GM12891 (cell line): Measurements from ENCODE around the gene RNF213.
"Not testable (repeated sequence)": the region's sequence is repeated elsewhere in the genome, so short reads cannot be mapped to it uniquely, and the experiment has no call there.

Source experiments
- DNase-seq: peaks from one replicate; pipeline ENCODE4 v3.0.0; 2011; ENCODE audit warnings: low spot score; ENCODE audit not compliant: insufficient read length
- FAIRE-seq: peaks from 2 replicates; lab custom pipeline; 2011; peaks lifted over from hg19 to GRCh38; lab: Jason Lieb, UNC
- PAX5 ChIP-seq: IDR thresholded peaks from 2 replicates; pipeline ENCODE4 v1.6.1; 2011; ENCODE audit warnings: low read length, moderate library complexity, mild to moderate bottlenecking; ENCODE audit not compliant: insufficient read depth, severe bottlenecking
- POLR2A ChIP-seq: IDR thresholded peaks from 2 replicates; pipeline ENCODE4 v1.6.1; 2011; ENCODE audit warnings: low read depth, low read length, control low read depth
- POLR2AphosphoS5 ChIP-seq: IDR thresholded peaks from 2 replicates; pipeline ENCODE4 v1.6.1; 2011; ENCODE audit warnings: low read depth, low read length, control low read depth
- POU2F2 ChIP-seq: IDR thresholded peaks from 2 replicates; pipeline ENCODE4 v1.6.1; 2011; ENCODE audit warnings: low read depth, mild to moderate bottlenecking, control low read depth, low read length, moderate library complexity
- SPI1 ChIP-seq: IDR thresholded peaks from 2 replicates; pipeline ENCODE4 v1.6.1; 2011; ENCODE audit warnings: low read depth, low read length, control low read depth
- TAF1 ChIP-seq: IDR thresholded peaks from 2 replicates; pipeline ENCODE4 v1.6.1; 2011; ENCODE audit warnings: low read depth, low read length, control low read depth

Gene RNF213

GRCh38 chr17:80396157-80397033 is 135.7 kb downstream of the RNF213 start:
- DNase-seq (no peak), FAIRE-seq (no peak)
- TF ChIP-seq SPI1 (no peak), PAX5 (no peak), POLR2AphosphoS5 (no peak), TAF1 (no peak)

GRCh38 chr17:80397034-80397387 is 136.4 kb downstream of the RNF213 start:
- no peak for DNase-seq
- FAIRE-seq = no peak
- TF ChIP-seq PAX5 (no peak), POLR2AphosphoS5 (peak; percentile 35; the same call in 1 of the 2 replicates)

- no peak for TF ChIP-seq PAX5
- TF ChIP-seq POLR2A = no peak
- no peak for TF ChIP-seq TAF1
- no peak for TF ChIP-seq POLR2AphosphoS5
- no peak for TF ChIP-seq POU2F2
- TF ChIP-seq SPI1 = no peak
- no peak for DNase-seq
- no peak for FAIRE-seq
Measured at GRCh38 chr17:80397686-80398085, 137.0 kb downstream of the RNF213 start.

GRCh38 chr17:80401086-80401485 is 140.4 kb downstream of the RNF213 start:
- not testable (repeated sequence) for FAIRE-seq, DNase-seq

- not testable (repeated sequence) for FAIRE-seq
Measured at GRCh38 chr17:80402102-80402501, 141.4 kb downstream of the RNF213 start.

GRCh38 chr17:80402959-80403358 is 142.3 kb downstream of the RNF213 start:
- TF ChIP-seq POLR2A (no peak), POU2F2 (no peak)
- no peak for FAIRE-seq
- DNase-seq = no peak

More at GRCh38 chr17:80402102-80402501, 141.4 kb downstream of the RNF213 start:
- not testable (repeated sequence) for DNase-seq

- TF ChIP-seq TAF1 (no peak), SPI1 (no peak), POLR2A (no peak), POLR2AphosphoS5 (no peak), POU2F2 (no peak), PAX5 (no peak)
- no peak for FAIRE-seq
- no peak for DNase-seq
Measured at GRCh38 chr17:80406146-80406545, 145.5 kb downstream of the RNF213 start.

- not testable (repeated sequence) for FAIRE-seq, DNase-seq
Measured at GRCh38 chr17:80407917-80408316, 147.3 kb downstream of the RNF213 start.

- TF ChIP-seq POLR2AphosphoS5 = no peak
- TF ChIP-seq TAF1 = no peak
- TF ChIP-seq PAX5 = no peak
- TF ChIP-seq POU2F2 = no peak
- no peak for TF ChIP-seq SPI1
- TF ChIP-seq POLR2A = no peak
- DNase-seq = no peak
- no peak for FAIRE-seq
Measured at GRCh38 chr17:80408872-80409271, 148.2 kb downstream of the RNF213 start.

GRCh38 chr17:80409626-80410025 is 149.0 kb downstream of the RNF213 start:
- no peak for DNase-seq
- FAIRE-seq = no peak

GRCh38 chr17:80410441-80411087 is 149.9 kb downstream of the RNF213 start:
- DNase-seq, FAIRE-seq: not testable (repeated sequence)

More at GRCh38 chr17:80409626-80410025, 149.0 kb downstream of the RNF213 start:
- TF ChIP-seq TAF1 = no peak
- TF ChIP-seq POLR2A = no peak
- TF ChIP-seq POU2F2 = no peak
- no peak for TF ChIP-seq PAX5
- no peak for TF ChIP-seq POLR2AphosphoS5
- TF ChIP-seq SPI1 = no peak
